ENCODE results near the gene SST. TPM values are rescaled to one million over a fixed set of nuclear protein-coding genes. Genes with fewer than 3 reads are reported as not detected.
"Not testable (repeated sequence)": the region's sequence is repeated elsewhere in the genome, so short reads cannot be mapped to it uniquely, and the experiment has no call there.

Gene SST
- total and polyA plus RNA-seq, 2 of the 8 experiments (the other 6 are each of a cell fraction or from before 2014, with no cell fraction given) = 0.50 TPM; not detected in 1

DNA sequence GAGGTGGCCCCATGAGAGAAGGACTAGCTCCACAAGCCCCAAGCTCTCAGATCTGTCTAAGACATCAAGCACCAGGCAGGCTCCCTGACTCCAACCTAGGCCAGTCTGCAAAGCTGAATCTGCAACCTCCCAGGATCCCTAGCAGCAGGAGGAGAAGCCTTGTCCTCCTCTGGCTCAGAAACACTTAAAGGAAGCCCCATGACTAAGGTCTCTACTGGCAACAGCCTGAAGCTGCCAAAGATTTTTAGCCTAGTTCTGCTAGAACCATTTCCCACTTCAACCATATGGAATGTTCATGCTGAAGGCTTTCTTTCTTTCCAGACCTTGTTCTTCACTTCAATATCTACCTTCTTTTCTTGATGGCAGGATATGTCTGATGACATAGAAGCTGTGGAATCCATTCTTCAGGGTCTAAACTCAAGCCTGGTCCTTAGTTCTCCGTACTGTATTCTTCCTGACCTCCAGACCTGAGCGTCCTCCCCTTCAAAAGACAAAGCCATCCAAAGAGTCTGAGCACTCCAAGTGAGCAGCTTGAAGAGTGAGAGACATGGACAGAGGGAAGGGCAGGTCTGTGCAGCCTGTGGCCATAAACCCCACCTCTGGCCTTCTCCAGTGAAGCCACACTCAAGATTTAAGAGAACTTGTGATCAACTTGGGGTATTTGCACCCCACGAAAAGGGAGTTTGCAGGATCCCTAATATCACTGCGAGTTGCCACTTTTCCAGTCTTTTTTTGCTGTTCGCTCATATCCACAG lies 23.1 kb downstream of the SST start (continued):
- TF ChIP-seq CREB1 (IDR thresholded peaks at IDR 0.05) (no peak), RFX5 (IDR thresholded peaks at IDR 0.05; ENCODE audit: borderline replicate concordance, low read depth, low read length) (no peak), TAF7 (optimal IDR thresholded peaks at IDR 0.05; ENCODE audit: borderline replicate concordance, low read depth, low read length) (no peak), RAD21 (IDR thresholded peaks at IDR 0.05 in 1 of 2, conservative IDR thresholded peaks at IDR 0.05 in 1 of 2; ENCODE audit: low read depth in 2 of 2, low read length in 2 of 2) (no peak), CEBPB (IDR thresholded peaks at IDR 0.05; ENCODE audit: low read depth, low read length) (no peak), FOSL1 (IDR thresholded peaks at IDR 0.05; ENCODE audit: insufficient read depth, low read depth, low read length) (no peak), SRF (IDR thresholded peaks at IDR 0.05; ENCODE audit: low read depth, low read length) (no peak), ASH2L (IDR thresholded peaks at IDR 0.05; ENCODE audit: low read length) (no peak), CHD1 (IDR thresholded peaks at IDR 0.05; ENCODE audit: low read depth, low read length) (no peak)

DNA sequence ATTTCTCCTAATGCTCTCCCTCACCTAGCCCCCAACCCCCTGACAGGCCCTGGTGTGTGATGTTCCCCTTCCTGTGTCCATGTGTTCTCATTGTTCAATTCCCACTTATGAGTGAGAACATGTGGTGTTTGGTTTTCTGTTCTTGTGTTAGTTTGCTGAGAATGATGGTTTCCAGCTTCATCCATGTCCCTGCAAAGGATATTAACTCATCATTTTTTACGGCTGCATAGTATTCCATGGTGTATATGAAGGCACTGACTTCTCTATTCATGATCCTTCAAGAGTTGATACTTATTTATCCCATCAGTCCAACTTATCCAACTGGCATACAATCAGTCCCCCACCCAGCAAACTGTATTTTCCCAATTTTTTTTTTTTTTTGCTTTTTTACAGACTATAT lies 24.8 kb downstream of the SST start:
- H3K4ac ChIP-seq (replicated peaks; ENCODE audit: insufficient read length, low read depth, low read length); H2AK5ac ChIP-seq (ENCODE audit: low read depth, low read length); H4K20me1 ChIP-seq (replicated peaks in 1 of 2; ENCODE audit: control insufficient read depth in 1 of 2, insufficient read depth in 2 of 2, low read length in 2 of 2); H3K9me3 ChIP-seq (ENCODE audit: insufficient read depth in 2 of 2, low read depth in 1 of 2, low read length in 1 of 2); H3K4me3 ChIP-seq (ENCODE audit: extremely low read depth in 1 of 4, insufficient read depth in 2 of 4, low read depth in 3 of 4, low read length in 4 of 4); H2BK120ac ChIP-seq (replicated peaks; ENCODE audit: low read depth, low read length); H3K27ac ChIP-seq (ENCODE audit: low read depth, low read length); H3K4me1 ChIP-seq (replicated peaks in 1 of 4; ENCODE audit: control insufficient read depth in 3 of 4, insufficient read depth in 4 of 4, low read length in 3 of 4); H2BK5ac ChIP-seq (ENCODE audit: low read depth, low read length); POLR2A ChIA-PET (ENCODE audit: partially characterized antibody); H3K36me3 ChIP-seq (ENCODE audit: control insufficient read depth in 2 of 4, insufficient read depth in 4 of 4, low read length in 3 of 4); H3K4me2 ChIP-seq (ENCODE audit: insufficient read depth in 1 of 2, low read depth in 2 of 2, low read length in 2 of 2); H2AFZ ChIP-seq (ENCODE audit: low read length); FAIRE-seq; H4K8ac ChIP-seq (ENCODE audit: extremely low read depth, insufficient read depth, low read length); H3K79me1 ChIP-seq (ENCODE audit: low read depth, low read length); H3K27me3 ChIP-seq (replicated peaks in 1 of 4; ENCODE audit: control insufficient read depth in 3 of 4, extremely low read depth in 1 of 4, insufficient read depth in 3 of 4, low read length in 3 of 4); H3K23ac ChIP-seq (ENCODE audit: insufficient read length); H3K23me2 ChIP-seq (ENCODE audit: low read depth, low read length); H3K9ac ChIP-seq (replicated peaks in 1 of 4; ENCODE audit: extremely low read depth in 1 of 4, low read depth in 3 of 4, low read length in 3 of 4); H3K14ac ChIP-seq (ENCODE audit: insufficient read length); H2BK12ac ChIP-seq (ENCODE audit: low read depth, low read length); H3K56ac ChIP-seq (replicated peaks; ENCODE audit: insufficient read length, low read depth, low read length); H4K5ac ChIP-seq (ENCODE audit: insufficient read length, low read depth, low read length); H3K18ac ChIP-seq (ENCODE audit: extremely low read depth, low read length); H2BK20ac ChIP-seq (ENCODE audit: low read length); DNase-seq (ENCODE audit: low read depth in 1 of 2, low spot score in 2 of 2); H4K91ac ChIP-seq (replicated peaks; ENCODE audit: insufficient read length, low read length); H3K79me2 ChIP-seq (ENCODE audit: control insufficient read depth in 1 of 2, insufficient read depth in 2 of 2, low read length in 2 of 2); H2BK15ac ChIP-seq (ENCODE audit: low read length): not testable (repeated sequence)
- WGBS, 2 experiments (ENCODE audit: extremely low coverage in 1 of 2, insufficient coverage in 1 of 2, insufficient read length in 1 of 2, insufficient replicate concordance in 2 of 2, low coverage in 1 of 2, low lambda C conversion rate in 2 of 2, missing lambda C conversion rate in 1 of 2) = 78% methylated on average over 1 of the region's 1 CpG; no CpG with 5 or more reads in 1 of the 2 experiments
- CTCF ChIA-PET (ENCODE audit: partially characterized antibody) = interaction anchor here (0.6 to 2.7 kb wide), 4 partner anchors 33 to 326 kb away, joined by 4 to 15 read pairs (median 8); no protein-coding TSS in a partner anchor
